ENCODE data around the gene LRATD1. TPM values are rescaled to one million over a fixed set of nuclear protein-coding genes. Genes with fewer than 3 reads are reported as not detected.

LRATD1 gene
- total RNA-seq, 2 experiments from 2014 or later: not detected

DNA sequence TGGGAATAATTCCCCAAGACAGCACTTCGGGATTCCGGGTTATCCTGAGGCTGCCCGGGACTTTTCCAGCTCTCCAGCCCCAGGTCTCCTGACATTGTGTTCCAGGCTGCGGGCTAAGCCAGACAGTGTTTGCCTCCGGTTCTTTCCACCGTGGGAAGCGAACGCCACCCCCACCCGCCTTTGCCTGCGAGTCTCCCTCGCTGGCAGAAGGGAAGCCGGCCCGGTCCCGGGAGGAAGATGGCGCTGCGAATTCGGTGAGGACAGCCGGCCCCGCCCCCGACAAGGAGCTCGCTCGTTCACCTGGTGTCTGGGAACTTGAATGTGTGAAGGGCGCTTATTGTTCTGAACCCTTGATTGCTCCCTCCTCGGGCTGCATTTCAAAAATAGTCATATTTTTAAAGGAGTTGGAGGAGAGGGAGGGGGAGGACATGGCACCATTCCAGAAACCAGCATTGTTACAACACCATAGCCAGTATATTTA, 2.9 kb downstream of the LRATD1 start:
- Mint-ChIP-seq H3K9me3 (no peaks in the 10 kb centered on the region), H3K27ac (no peak overlapping the region), H3K4me3 (no peak overlapping the region), H3K27me3 (peaks cover 61% of the 10 kb centered on the region), H3K36me3 (ENCODE audit: low read depth) (no peaks in the 10 kb centered on the region), H3K4me1 (ENCODE audit: low read depth) (peaks cover 4% of the 10 kb centered on the region)
- Histone ChIP-seq H3K27me3 (ENCODE audit: control insufficient read depth in 1 of 2, insufficient read depth in 2 of 2, low read length in 2 of 2) (peaks cover 31 to 58% of the 10 kb centered on the region in 2 experiments), H3K4me1 (ENCODE audit: insufficient read depth, low read length) (no peaks in the 10 kb centered on the region), H3K36me3 (ENCODE audit: insufficient read depth, low read length) (no peaks in the 10 kb centered on the region), H3K27ac (ENCODE audit: low read depth in 1 of 2, low read length in 2 of 2) (no peak overlapping the region), H3K9me3 (ENCODE audit: control insufficient read depth in 1 of 2, insufficient read depth in 1 of 2, low read length in 2 of 2) (peaks cover 0 to 35% of the 10 kb centered on the region in 2 experiments), H3K4me3 (ENCODE audit: low read length) (no peak overlapping the region)
- ATAC-seq (ENCODE audit: poor library complexity): no peak
- ChIA-PET POLR2A (no interaction called here), CTCF (no interaction called here)
- no peak for DNase-seq
- TF ChIP-seq, protein P1, sequence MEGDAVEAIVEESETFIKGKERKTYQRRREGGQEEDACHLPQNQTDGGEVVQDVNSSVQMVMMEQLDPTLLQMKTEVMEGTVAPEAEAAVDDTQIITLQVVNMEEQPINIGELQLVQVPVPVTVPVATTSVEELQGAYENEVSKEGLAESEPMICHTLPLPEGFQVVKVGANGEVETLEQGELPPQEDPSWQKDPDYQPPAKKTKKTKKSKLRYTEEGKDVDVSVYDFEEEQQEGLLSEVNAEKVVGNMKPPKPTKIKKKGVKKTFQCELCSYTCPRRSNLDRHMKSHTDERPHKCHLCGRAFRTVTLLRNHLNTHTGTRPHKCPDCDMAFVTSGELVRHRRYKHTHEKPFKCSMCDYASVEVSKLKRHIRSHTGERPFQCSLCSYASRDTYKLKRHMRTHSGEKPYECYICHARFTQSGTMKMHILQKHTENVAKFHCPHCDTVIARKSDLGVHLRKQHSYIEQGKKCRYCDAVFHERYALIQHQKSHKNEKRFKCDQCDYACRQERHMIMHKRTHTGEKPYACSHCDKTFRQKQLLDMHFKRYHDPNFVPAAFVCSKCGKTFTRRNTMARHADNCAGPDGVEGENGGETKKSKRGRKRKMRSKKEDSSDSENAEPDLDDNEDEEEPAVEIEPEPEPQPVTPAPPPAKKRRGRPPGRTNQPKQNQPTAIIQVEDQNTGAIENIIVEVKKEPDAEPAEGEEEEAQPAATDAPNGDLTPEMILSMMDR (IDR thresholded peaks at IDR 0.05): no peak
- intact Hi-C loops (cut with DNase I, micrococcal nuclease): no loop called here

DNA sequence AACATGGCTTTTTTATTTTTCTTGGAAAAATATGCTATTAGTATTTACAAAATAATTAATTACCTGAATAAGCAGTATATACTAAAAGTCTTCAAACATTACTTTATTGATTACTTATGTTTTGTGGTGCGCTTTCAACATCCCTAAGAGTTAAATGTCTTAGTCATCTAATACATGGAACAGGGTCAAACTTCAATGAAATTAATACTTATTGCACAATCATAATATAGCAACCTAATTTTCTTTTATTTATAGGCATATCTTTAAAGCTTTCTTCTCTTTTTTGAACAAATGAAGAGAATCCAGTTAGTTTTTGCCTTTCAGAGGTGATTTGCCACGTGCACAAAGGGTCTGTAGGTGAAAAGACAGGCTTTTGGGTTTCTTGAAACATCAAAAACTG, 6.0 kb downstream of the LRATD1 start:
- intact Hi-C loops (cut with DNase I, micrococcal nuclease): no loop called here
- H3K27ac Mint-ChIP-seq: no peak overlapping the region
- Histone ChIP-seq H3K36me3 (ENCODE audit: insufficient read depth, low read length) (no peaks in the 10 kb centered on the region), H3K9me3 (ENCODE audit: control insufficient read depth in 1 of 2, insufficient read depth in 1 of 2, low read length in 2 of 2) (peaks cover 0 to 21% of the 10 kb centered on the region in 2 experiments), H3K27me3 (ENCODE audit: control insufficient read depth in 1 of 2, insufficient read depth in 2 of 2, low read length in 2 of 2) (peaks cover 18 to 38% of the 10 kb centered on the region in 2 experiments), H3K4me3 (ENCODE audit: low read length) (no peak overlapping the region), H3K27ac (ENCODE audit: low read depth in 1 of 2, low read length in 2 of 2) (no peak overlapping the region), H3K4me1 (ENCODE audit: insufficient read depth, low read length) (no peaks in the 10 kb centered on the region)
- no peaks in the 10 kb centered on the region for H3K9me3 Mint-ChIP-seq
- TF ChIP-seq, protein P1 (IDR thresholded peaks at IDR 0.05): no peak
- H3K4me1 Mint-ChIP-seq (ENCODE audit: low read depth): no peaks in the 10 kb centered on the region
- ATAC-seq (ENCODE audit: poor library complexity) (no peak), DNase-seq (no peak)
- POLR2A ChIA-PET: no interaction called here
- CTCF ChIA-PET: no interaction called here
- H3K4me3 Mint-ChIP-seq: no peak overlapping the region
- H3K27me3 Mint-ChIP-seq: peaks cover 42% of the 10 kb centered on the region
- no peaks in the 10 kb centered on the region for H3K36me3 Mint-ChIP-seq (ENCODE audit: low read depth)

DNA sequence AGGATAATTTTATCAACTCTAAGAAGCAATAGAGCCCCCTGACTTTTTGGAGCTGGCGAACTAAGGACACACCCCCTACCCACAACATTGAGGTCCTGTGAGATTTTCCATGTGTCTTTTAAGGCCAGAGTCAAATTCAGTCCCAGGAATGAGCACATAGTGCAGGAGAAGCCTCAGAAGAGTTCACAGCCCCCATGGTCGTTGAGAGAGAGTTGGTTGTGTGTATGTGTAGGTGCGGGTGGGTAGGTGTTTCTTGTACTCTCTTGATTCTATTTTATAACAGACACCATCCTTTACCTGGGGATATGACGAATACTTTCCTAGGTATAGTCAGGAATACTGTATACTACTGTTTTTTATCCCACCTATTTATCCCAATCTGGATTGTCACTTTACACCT, 8.6 kb downstream of the LRATD1 start:
- TF ChIP-seq, protein P1 (IDR thresholded peaks at IDR 0.05): no peak
- Histone ChIP-seq H3K36me3 (ENCODE audit: insufficient read depth, low read length) (no peaks in the 10 kb centered on the region), H3K4me1 (ENCODE audit: insufficient read depth, low read length) (no peaks in the 10 kb centered on the region), H3K27ac (ENCODE audit: low read depth in 1 of 2, low read length in 2 of 2) (no peak overlapping the region), H3K9me3 (ENCODE audit: control insufficient read depth in 1 of 2, insufficient read depth in 1 of 2, low read length in 2 of 2) (no peaks in the 10 kb centered on the region), H3K27me3 (ENCODE audit: control insufficient read depth in 1 of 2, insufficient read depth in 2 of 2, low read length in 2 of 2) (peaks cover 4 to 12% of the 10 kb centered on the region in 2 experiments), H3K4me3 (ENCODE audit: low read length) (no peak overlapping the region)
- Mint-ChIP-seq H3K27ac (no peak overlapping the region), H3K4me1 (ENCODE audit: low read depth) (no peaks in the 10 kb centered on the region), H3K4me3 (no peak overlapping the region), H3K36me3 (ENCODE audit: low read depth) (no peaks in the 10 kb centered on the region), H3K9me3 (no peaks in the 10 kb centered on the region), H3K27me3 (peaks cover 32% of the 10 kb centered on the region)
- DNase-seq (no peak), ATAC-seq (ENCODE audit: poor library complexity) (no peak)
- intact Hi-C loops (cut with DNase I, micrococcal nuclease): no loop called here
- ChIA-PET CTCF (no interaction called here), POLR2A (no interaction called here)

Data from CD4-positive, alpha-beta T cell (primary cell).